WTC11 (cell line): ENCODE data around the gene CCSER1. TPM values are rescaled to one million over a fixed set of nuclear protein-coding genes. Genes with fewer than 3 reads are reported as not detected.
"Not testable (repeated sequence)": the region's sequence is repeated elsewhere in the genome, so short reads cannot be mapped to it uniquely, and the experiment has no call there.

Experiments
- ATAC-seq: fragments of 200-7000 bp; cut with Tn5 transposase; 2 replicates; pipeline ENCODE4 v1.10.0; 2021; ENCODE audit warnings: mild to moderate bottlenecking, moderate library complexity
- CTCF ChIA-PET: fragments of 300-600 bp; sonication (Branson Sonifier 250); formaldehyde crosslinking; loops from one replicate; lab custom pipeline; 2021; ENCODE audit warnings: antibody characterized with exemption; lab: Charles Lee
- POLR2A ChIA-PET: fragments of 350-600 bp; sonication (Branson Sonifier 250); formaldehyde crosslinking; loops from one replicate; lab custom pipeline; 2021; ENCODE audit warnings: antibody characterized with exemption; lab: Charles Lee
- DNase-seq: peaks from one replicate; pipeline ENCODE4 v3.0.0; 2021; ENCODE audit warnings: low spot score
- H3K27ac Mint-ChIP-seq: 2 replicates; pipeline ENCODE4 v1.8.0; 2021; ENCODE audit warnings: mixed read lengths
- H3K27me3 Mint-ChIP-seq: 2 replicates; pipeline ENCODE4 v1.8.0; 2021; ENCODE audit warnings: low read depth, mild to moderate bottlenecking, moderate library complexity, mixed read lengths
- H3K36me3 Mint-ChIP-seq: 2 replicates; pipeline ENCODE4 v1.8.0; 2021; ENCODE audit warnings: mixed read lengths
- H3K4me1 Mint-ChIP-seq: 2 replicates; pipeline ENCODE4 v1.8.0; 2022; ENCODE audit warnings: mixed read lengths
- H3K4me3 Mint-ChIP-seq: 2 replicates; pipeline ENCODE4 v1.8.0; 2021; ENCODE audit warnings: mild to moderate bottlenecking, moderate library complexity, mixed read lengths
- H3K9me3 Mint-ChIP-seq: 2 replicates; pipeline ENCODE4 v1.8.0; 2021; ENCODE audit warnings: mixed read lengths
- FOXJ3 ChIP-seq: sonication (generic); formaldehyde crosslinking; IDR thresholded peaks from 2 replicates; pipeline ENCODE4 v1.9.0; 2021; ENCODE audit warnings: missing genetic modification reagents, mild to moderate bottlenecking, borderline replicate concordance
- FOXP1 ChIP-seq: sonication (generic); formaldehyde crosslinking; IDR thresholded peaks from 2 replicates; pipeline ENCODE4 v1.8.0; 2022; ENCODE audit warnings: missing genetic modification reagents, mild to moderate bottlenecking, moderate library complexity, borderline replicate concordance
- GABPB1 ChIP-seq: sonication (generic); formaldehyde crosslinking; IDR thresholded peaks from 2 replicates; pipeline ENCODE4 v1.8.1; 2023; ENCODE audit warnings: mild to moderate bottlenecking, missing genetic modification reagents
- MYBL2 ChIP-seq: sonication (generic); formaldehyde crosslinking; IDR thresholded peaks from 2 replicates; pipeline ENCODE4 v1.8.1; 2023; ENCODE audit warnings: mild to moderate bottlenecking, moderate library complexity, missing genetic modification reagents
- PRDM15 ChIP-seq: sonication (generic); formaldehyde crosslinking; IDR thresholded peaks from 2 replicates; pipeline ENCODE4 v1.8.0; 2022; ENCODE audit warnings: missing genetic modification reagents
- RORB ChIP-seq: fragments of 250-450 bp; sonication (Bioruptor Pico); IDR thresholded peaks from 2 replicates; pipeline ENCODE4 v1.9.0; 2021; ENCODE audit warnings: mild to moderate bottlenecking
- SOX15 ChIP-seq: fragments of 250-450 bp; sonication (Bioruptor Pico); IDR thresholded peaks from 2 replicates; pipeline ENCODE4 v1.9.0; 2021; ENCODE audit warnings: mild to moderate bottlenecking
- TEAD4 ChIP-seq: sonication (generic); formaldehyde crosslinking; IDR thresholded peaks from 2 replicates; pipeline ENCODE4 v1.8.0; 2022; ENCODE audit warnings: mild to moderate bottlenecking, missing genetic modification reagents
- ZNF138 ChIP-seq: sonication (generic); formaldehyde crosslinking; conservative IDR thresholded peaks from 2 replicates; pipeline ENCODE4 v1.8.1; 2022; ENCODE audit warnings: mild to moderate bottlenecking, moderate library complexity, missing genetic modification reagents
- ZNF232 ChIP-seq: sonication (generic); formaldehyde crosslinking; IDR thresholded peaks from 2 replicates; pipeline ENCODE4 v1.8.0; 2022; ENCODE audit warnings: mild to moderate bottlenecking, missing genetic modification reagents
- ZNF317 ChIP-seq: sonication (generic); formaldehyde crosslinking; IDR thresholded peaks from 2 replicates; pipeline ENCODE4 v1.8.1; 2023; ENCODE audit warnings: low read depth, mild to moderate bottlenecking, moderate library complexity, missing genetic modification reagents, borderline replicate concordance
- total RNA-seq: library from RNA; stranded (reverse); gene quantifications from 3 replicates; pipeline ENCODE4 v1.2.3, GENCODE V29; 2021

CCSER1 gene
- total RNA-seq, 1 experiment from 2014 or later: 0.87 TPM

GRCh38 chr4:91147067-91147466 is 1019.9 kb downstream of the CCSER1 start:
- Mint-ChIP-seq H3K27me3 (peaks cover 4% of the 10 kb centered on the region), H3K4me3 (no peak overlapping the region), H3K9me3 (peaks cover 44% of the 10 kb centered on the region), H3K36me3 (peaks cover 25% of the 10 kb centered on the region), H3K4me1 (peaks cover 8% of the 10 kb centered on the region), H3K27ac (no peak overlapping the region)
- POLR2A ChIA-PET: no interaction called here
- no peak for DNase-seq
- no peak for TF ChIP-seq FOXJ3
- no peak for TF ChIP-seq SOX15 (CRISPR knock-in tag)
- no peak for TF ChIP-seq PRDM15 (CRISPR knock-in tag)
- TF ChIP-seq TEAD4: no peak
- ATAC-seq: no peak
- CTCF ChIA-PET: no interaction called here

GRCh38 chr4:91154041-91154440 is 1026.8 kb downstream of the CCSER1 start:
- ATAC-seq, POLR2A ChIA-PET, H3K4me1 Mint-ChIP-seq, CTCF ChIA-PET, H3K4me3 Mint-ChIP-seq, DNase-seq, H3K27me3 Mint-ChIP-seq, H3K27ac Mint-ChIP-seq: not testable (repeated sequence)
- Mint-ChIP-seq H3K9me3 (peaks cover 56% of the 10 kb centered on the region), H3K36me3 (peaks cover 32% of the 10 kb centered on the region)

- ATAC-seq, POLR2A ChIA-PET, H3K4me1 Mint-ChIP-seq, H3K27ac Mint-ChIP-seq, CTCF ChIA-PET, DNase-seq, H3K27me3 Mint-ChIP-seq, H3K4me3 Mint-ChIP-seq: not testable (repeated sequence)
- Mint-ChIP-seq H3K36me3 (peaks cover 24% of the 10 kb centered on the region), H3K9me3 (peaks cover 45% of the 10 kb centered on the region)
Observed at GRCh38 chr4:91167864-91168653, 1040.9 kb downstream of the CCSER1 start.

GRCh38 chr4:91170768-91171167 is 1043.6 kb downstream of the CCSER1 start:
- Mint-ChIP-seq H3K4me1 (peaks cover 5% of the 10 kb centered on the region; the same call in 1 of the 2 replicates), H3K27ac (no peak overlapping the region), H3K9me3 (peaks cover 32% of the 10 kb centered on the region)
- POLR2A ChIA-PET: no interaction called here
- no peak for ATAC-seq
- no peak for TF ChIP-seq ZNF232
- no peak for TF ChIP-seq ZNF138 (CRISPR knock-in tag)
- no peak for TF ChIP-seq ZNF317
- TF ChIP-seq MYBL2 (CRISPR knock-in tag): no peak
- TF ChIP-seq, all 79 proteins: peak for 0
- Mint-ChIP-seq H3K36me3 (peaks cover 13% of the 10 kb centered on the region), H3K27me3 (no peaks in the 10 kb centered on the region), H3K4me3 (no peak overlapping the region)
- DNase-seq: no peak
- CTCF ChIA-PET: no interaction called here

- Mint-ChIP-seq H3K4me1 (peaks cover 5% of the 10 kb centered on the region; the same call in 1 of the 2 replicates), H3K27me3 (no peaks in the 10 kb centered on the region), H3K27ac (no peak overlapping the region), H3K36me3 (peaks cover 10% of the 10 kb centered on the region), H3K4me3 (no peak overlapping the region), H3K9me3 (peaks cover 32% of the 10 kb centered on the region)
- TF ChIP-seq GABPB1 (CRISPR knock-in tag) (no peak), FOXP1 (CRISPR knock-in tag) (no peak), RORB (no peak)
- ATAC-seq (no peak), DNase-seq (no peak)
- CTCF ChIA-PET: no interaction called here
- POLR2A ChIA-PET: no interaction called here
Observed at GRCh38 chr4:91171217-91171616, 1044.0 kb downstream of the CCSER1 start.

GRCh38 chr4:91185061-91185460 is 1057.9 kb downstream of the CCSER1 start:
- H3K4me3 Mint-ChIP-seq, ATAC-seq, CTCF ChIA-PET, H3K4me1 Mint-ChIP-seq, POLR2A ChIA-PET, DNase-seq, H3K27ac Mint-ChIP-seq, H3K27me3 Mint-ChIP-seq: not testable (repeated sequence)
- Mint-ChIP-seq H3K9me3 (peaks cover 54% of the 10 kb centered on the region), H3K36me3 (peaks cover 40% of the 10 kb centered on the region)
